Body of pancreas (tissue), 4 donors: ENCODE data around the gene AGBL4.

Experiments
- CTCF ChIP-seq, 7 experiments: fragments of 450-650 bp in 4 of 7; fragments of 200-600 bp in 3 of 7; sonication (generic) in 3 of 7; IDR thresholded peaks; one replicate each; pipeline ENCODE4 v1.5.1; 2016 to 2019; ENCODE audit warnings: antibody characterized with exemption in 7 of 7
- POLR2A ChIP-seq, 3 donors: fragments of 450-650 bp; IDR thresholded peaks; one replicate each; pipeline ENCODE4 v1.6.1; 2016; ENCODE audit warnings: antibody characterized with exemption in 3 of 3, mild to moderate bottlenecking in 2 of 3

- TF ChIP-seq POLR2A (IDR thresholded peaks at IDR 0.05), result no peak
- no peak for TF ChIP-seq CTCF (IDR thresholded peaks at IDR 0.05)
These were observed 1266.4 kb downstream of the AGBL4 start for GRCh38 chr1:48757363-48757762.
